Measurements from ENCODE around the gene GAREM2.

GAREM2 gene

GRCh38 chr2:26237868-26238267 is 65.0 kb downstream of the GAREM2 start:
- no peak for DNase-seq (ENCODE audit: low read depth in 2 of 2)

GRCh38 chr2:26238311-26238958 is 65.5 kb downstream of the GAREM2 start:
- DNase-seq (ENCODE audit: low read depth in 2 of 2): no peak

All from stimulated activated CD8-positive, alpha-beta memory T cell treated with anti-CD3 and anti-CD28 coated beads, Interleukin-15, amount 100 ng/mL, for 4 hours (primary cell).